HEK293 (cell line): Measurements from ENCODE around the gene CACNG6.

Experiments
- PRDM1 ChIP-seq: fragments of 450-650 bp; formaldehyde crosslinking; IDR thresholded peaks from 2 replicates; pipeline ENCODE4; 2016; ENCODE audit warnings: missing biosample characterization, missing genetic modification characterization
- YY1 ChIP-seq: fragments of 450-650 bp; formaldehyde crosslinking; IDR thresholded peaks from 2 replicates; pipeline ENCODE4 v1.5.1; 2018; ENCODE audit warnings: missing biosample characterization, missing genetic modification characterization
- ZNF350 ChIP-seq: fragments of 450-650 bp; formaldehyde crosslinking; IDR thresholded peaks from 2 replicates; pipeline ENCODE4 v1.5.0; 2017; ENCODE audit warnings: missing biosample characterization, mild to moderate bottlenecking, missing genetic modification characterization
- TF ChIP-seq, protein P1 (sequence below): fragments of 450-650 bp; formaldehyde crosslinking; IDR thresholded peaks from 2 replicates; pipeline ENCODE4 v1.5.1; 2016; ENCODE audit warnings: missing biosample characterization, missing genetic modification characterization
- TF ChIP-seq, protein P2 (sequence below): fragments of 450-650 bp; IDR thresholded peaks from 2 replicates; pipeline ENCODE4 v1.5.1; 2018; ENCODE audit warnings: missing biosample characterization, missing genetic modification characterization
- TF ChIP-seq, protein P3 (sequence below): fragments of 450-650 bp; formaldehyde crosslinking; IDR thresholded peaks from 2 replicates; pipeline ENCODE4 v1.5.1; 2016; ENCODE audit warnings: missing biosample characterization, missing genetic modification characterization, borderline replicate concordance

DNA sequence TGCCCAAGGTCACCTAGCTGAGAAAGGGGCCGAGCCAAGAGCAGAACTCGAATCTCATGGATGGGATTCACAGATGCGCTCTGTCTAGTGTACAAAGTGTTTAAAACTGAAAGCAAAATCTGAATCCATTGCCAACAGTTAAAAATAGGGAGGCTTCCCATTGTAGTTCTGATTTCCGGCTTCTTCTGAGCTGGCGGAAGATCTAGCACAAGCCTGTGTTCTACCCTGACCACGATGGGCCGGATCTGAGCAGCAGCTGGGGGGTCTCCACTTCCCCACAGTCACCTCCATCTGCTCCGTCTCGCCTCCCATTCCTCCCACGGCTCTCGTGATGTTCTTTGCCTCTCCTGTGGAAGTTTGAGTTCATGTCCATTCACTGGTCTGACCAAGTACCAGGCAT lies 26.3 kb upstream of the CACNG6 start:
- no peak for TF ChIP-seq PRDM1 (tag by site-specific recombination)
- TF ChIP-seq, protein P1, sequence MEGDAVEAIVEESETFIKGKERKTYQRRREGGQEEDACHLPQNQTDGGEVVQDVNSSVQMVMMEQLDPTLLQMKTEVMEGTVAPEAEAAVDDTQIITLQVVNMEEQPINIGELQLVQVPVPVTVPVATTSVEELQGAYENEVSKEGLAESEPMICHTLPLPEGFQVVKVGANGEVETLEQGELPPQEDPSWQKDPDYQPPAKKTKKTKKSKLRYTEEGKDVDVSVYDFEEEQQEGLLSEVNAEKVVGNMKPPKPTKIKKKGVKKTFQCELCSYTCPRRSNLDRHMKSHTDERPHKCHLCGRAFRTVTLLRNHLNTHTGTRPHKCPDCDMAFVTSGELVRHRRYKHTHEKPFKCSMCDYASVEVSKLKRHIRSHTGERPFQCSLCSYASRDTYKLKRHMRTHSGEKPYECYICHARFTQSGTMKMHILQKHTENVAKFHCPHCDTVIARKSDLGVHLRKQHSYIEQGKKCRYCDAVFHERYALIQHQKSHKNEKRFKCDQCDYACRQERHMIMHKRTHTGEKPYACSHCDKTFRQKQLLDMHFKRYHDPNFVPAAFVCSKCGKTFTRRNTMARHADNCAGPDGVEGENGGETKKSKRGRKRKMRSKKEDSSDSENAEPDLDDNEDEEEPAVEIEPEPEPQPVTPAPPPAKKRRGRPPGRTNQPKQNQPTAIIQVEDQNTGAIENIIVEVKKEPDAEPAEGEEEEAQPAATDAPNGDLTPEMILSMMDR (tag by site-specific recombination), result no peak
- TF ChIP-seq, protein P2, sequence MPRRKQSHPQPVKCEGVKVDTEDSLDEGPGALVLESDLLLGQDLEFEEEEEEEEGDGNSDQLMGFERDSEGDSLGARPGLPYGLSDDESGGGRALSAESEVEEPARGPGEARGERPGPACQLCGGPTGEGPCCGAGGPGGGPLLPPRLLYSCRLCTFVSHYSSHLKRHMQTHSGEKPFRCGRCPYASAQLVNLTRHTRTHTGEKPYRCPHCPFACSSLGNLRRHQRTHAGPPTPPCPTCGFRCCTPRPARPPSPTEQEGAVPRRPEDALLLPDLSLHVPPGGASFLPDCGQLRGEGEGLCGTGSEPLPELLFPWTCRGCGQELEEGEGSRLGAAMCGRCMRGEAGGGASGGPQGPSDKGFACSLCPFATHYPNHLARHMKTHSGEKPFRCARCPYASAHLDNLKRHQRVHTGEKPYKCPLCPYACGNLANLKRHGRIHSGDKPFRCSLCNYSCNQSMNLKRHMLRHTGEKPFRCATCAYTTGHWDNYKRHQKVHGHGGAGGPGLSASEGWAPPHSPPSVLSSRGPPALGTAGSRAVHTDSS (tag by site-specific recombination), result no peak
- no peak for TF ChIP-seq ZNF350 (tag by site-specific recombination)
- no peak for TF ChIP-seq YY1 (tag by site-specific recombination)
- TF ChIP-seq, protein P3, sequence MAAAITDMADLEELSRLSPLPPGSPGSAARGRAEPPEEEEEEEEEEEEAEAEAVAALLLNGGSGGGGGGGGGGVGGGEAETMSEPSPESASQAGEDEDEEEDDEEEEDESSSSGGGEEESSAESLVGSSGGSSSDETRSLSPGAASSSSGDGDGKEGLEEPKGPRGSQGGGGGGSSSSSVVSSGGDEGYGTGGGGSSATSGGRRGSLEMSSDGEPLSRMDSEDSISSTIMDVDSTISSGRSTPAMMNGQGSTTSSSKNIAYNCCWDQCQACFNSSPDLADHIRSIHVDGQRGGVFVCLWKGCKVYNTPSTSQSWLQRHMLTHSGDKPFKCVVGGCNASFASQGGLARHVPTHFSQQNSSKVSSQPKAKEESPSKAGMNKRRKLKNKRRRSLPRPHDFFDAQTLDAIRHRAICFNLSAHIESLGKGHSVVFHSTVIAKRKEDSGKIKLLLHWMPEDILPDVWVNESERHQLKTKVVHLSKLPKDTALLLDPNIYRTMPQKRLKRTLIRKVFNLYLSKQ (tag by site-specific recombination), result no peak
